H9 (cell line): ENCODE data around the gene SLC52A3. TPM values are rescaled to one million over a fixed set of nuclear protein-coding genes. Genes with fewer than 3 reads are reported as not detected.

ENCODE experiments used
- DNase-seq: peaks from one replicate; pipeline ENCODE4 v3.0.0-alpha.2; 2017
- H2AFZ ChIP-seq: one replicate; pipeline ENCODE4 v1.6.1; 2013; ENCODE audit warnings: mild to moderate bottlenecking, low read length, control low read depth, moderate library complexity
- H2AK5ac ChIP-seq: 2 replicates; pipeline ENCODE4 v1.6.1; 2013; ENCODE audit warnings: low read length, control low read depth, mixed read lengths; ENCODE audit not compliant: insufficient read length
- H2BK120ac ChIP-seq: one replicate; pipeline ENCODE4 v1.6.1; 2013; ENCODE audit warnings: low read depth, mild to moderate bottlenecking, low read length, control low read depth, inconsistent platforms; ENCODE audit not compliant: poor library complexity, severe bottlenecking
- H2BK12ac ChIP-seq: 2 replicates; pipeline ENCODE4 v1.6.1; 2013; ENCODE audit warnings: low read length, control low read depth, mixed read lengths, low read depth; ENCODE audit not compliant: insufficient read length
- H2BK15ac ChIP-seq: 2 replicates; pipeline ENCODE4 v1.6.1; 2013; ENCODE audit warnings: low read depth, low read length, control low read depth
- H2BK20ac ChIP-seq: one replicate; pipeline ENCODE4 v1.6.1; 2013; ENCODE audit warnings: low read depth, mild to moderate bottlenecking, low read length, control low read depth, inconsistent platforms; ENCODE audit not compliant: poor library complexity, severe bottlenecking
- H2BK5ac ChIP-seq: 2 replicates; pipeline ENCODE4 v1.6.1; 2013; ENCODE audit warnings: low read length, control low read depth, mixed read lengths; ENCODE audit not compliant: insufficient read length
- H3K14ac ChIP-seq: 2 replicates; pipeline ENCODE4 v1.6.1; 2013; ENCODE audit warnings: low read length, control low read depth; ENCODE audit not compliant: insufficient read depth
- H3K18ac ChIP-seq: 2 replicates; pipeline ENCODE4 v1.6.1; 2013; ENCODE audit warnings: low read depth, mild to moderate bottlenecking, mixed read lengths, low read length, control low read depth; ENCODE audit not compliant: insufficient read length
- H3K23ac ChIP-seq: 2 replicates; pipeline ENCODE4 v1.6.1; 2013; ENCODE audit warnings: low read length, control low read depth, mixed read lengths, low read depth; ENCODE audit not compliant: insufficient read length
- H3K23me2 ChIP-seq: 2 replicates; pipeline ENCODE4 v1.6.1; 2013; ENCODE audit warnings: low read depth, mild to moderate bottlenecking, mixed read lengths, low read length, control low read depth; ENCODE audit not compliant: insufficient read length, poor library complexity, severe bottlenecking
- H3K27ac ChIP-seq: 2 replicates; pipeline ENCODE4 v1.5.1; 2013; ENCODE audit warnings: low read length, control low read depth, mixed read lengths, low read depth; ENCODE audit not compliant: insufficient read length
- H3K27me3 ChIP-seq: 2 replicates; pipeline ENCODE4 v1.6.1; 2013; ENCODE audit warnings: low read length, control low read depth, inconsistent platforms; ENCODE audit not compliant: insufficient read depth
- H3K4ac ChIP-seq: 2 replicates; pipeline ENCODE4 v1.6.1; 2013; ENCODE audit warnings: low read depth, mild to moderate bottlenecking, control low read depth, inconsistent platforms, low read length, moderate library complexity
- H3K4me1 ChIP-seq: 2 replicates; pipeline ENCODE4 v1.6.1; 2013; ENCODE audit warnings: low read length, control low read depth, inconsistent platforms; ENCODE audit not compliant: insufficient read depth
- H3K4me2 ChIP-seq: 2 replicates; pipeline ENCODE4 v1.6.1; 2013; ENCODE audit warnings: low read length, control low read depth, mixed read lengths; ENCODE audit not compliant: insufficient read length, insufficient read depth
- H3K56ac ChIP-seq: 2 replicates; pipeline ENCODE4 v1.6.1; 2013; ENCODE audit warnings: low read depth, mild to moderate bottlenecking, mixed read lengths, low read length, control low read depth; ENCODE audit not compliant: insufficient read length
- H3K79me1 ChIP-seq: 2 replicates; pipeline ENCODE4 v1.6.1; 2013; ENCODE audit warnings: low read depth, mild to moderate bottlenecking, moderate library complexity, low read length, control low read depth, inconsistent platforms; ENCODE audit not compliant: insufficient read depth, poor library complexity, severe bottlenecking
- H3K79me2 ChIP-seq: 2 replicates; pipeline ENCODE4 v1.6.1; 2013; ENCODE audit warnings: low read length, control low read depth, inconsistent platforms; ENCODE audit not compliant: insufficient read depth
- H3K9ac ChIP-seq: 2 replicates; pipeline ENCODE4 v1.6.1; 2013; ENCODE audit warnings: low read length, control low read depth, mixed read lengths; ENCODE audit not compliant: insufficient read length; ENCODE audit errors: extremely low read depth
- H3K9me3 ChIP-seq: one replicate; pipeline ENCODE4 v1.6.1; 2013; ENCODE audit warnings: low read depth, low read length, inconsistent platforms; ENCODE audit not compliant: control insufficient read depth
- H3T11ph ChIP-seq: one replicate; pipeline ENCODE4 v1.6.1; 2013; ENCODE audit warnings: mild to moderate bottlenecking, low read length, control low read depth, inconsistent platforms
- H4K20me1 ChIP-seq: one replicate; pipeline ENCODE4 v1.6.1; 2013; ENCODE audit not compliant: control insufficient read depth, insufficient read length, insufficient read depth
- H4K5ac ChIP-seq: 2 replicates; pipeline ENCODE4 v1.6.1; 2013; ENCODE audit warnings: low read depth, mild to moderate bottlenecking, mixed read lengths, low read length, control low read depth; ENCODE audit not compliant: insufficient read length
- H4K8ac ChIP-seq: replicated peaks from 2 replicates; pipeline ENCODE4 v1.6.1; 2013; ENCODE audit warnings: low read length, control low read depth, mixed read lengths, low read depth; ENCODE audit not compliant: insufficient read length
- H4K91ac ChIP-seq: 2 replicates; pipeline ENCODE4 v1.6.1; 2013; ENCODE audit warnings: low read depth, mild to moderate bottlenecking, moderate library complexity, mixed read lengths, low read length, control low read depth; ENCODE audit not compliant: insufficient read length
- H3K27ac Mint-ChIP-seq, 3 experiments: 2 replicates in 2 of 3; 3 replicates in 1 of 3; pipeline ENCODE4 v1.8.0; 2020 to 2021; ENCODE audit warnings: mixed read lengths in 3 of 3, mild to moderate bottlenecking in 1 of 3, moderate library complexity in 1 of 3
- H3K27me3 Mint-ChIP-seq: 2 replicates; pipeline ENCODE4 v1.8.0; 2021; ENCODE audit warnings: low read depth, mild to moderate bottlenecking, moderate library complexity, mixed read lengths
- H3K36me3 Mint-ChIP-seq, 3 experiments: 2 replicates in 2 of 3; 3 replicates in 1 of 3; pipeline ENCODE4 v1.8.0; 2020 to 2021; ENCODE audit warnings: low read depth in 3 of 3, mixed read lengths in 3 of 3; ENCODE audit not compliant: insufficient read depth in 1 of 3
- H3K4me1 Mint-ChIP-seq, 2 experiments: 2 replicates each; pipeline ENCODE4 v1.8.0; 2020; ENCODE audit warnings: mixed read lengths in 2 of 2
- H3K4me3 Mint-ChIP-seq, 2 experiments: 2 replicates in 1 of 2; 3 replicates in 1 of 2; pipeline ENCODE4 v1.8.0; 2020 to 2021; ENCODE audit warnings: mild to moderate bottlenecking in 2 of 2, mixed read lengths in 2 of 2, moderate library complexity in 1 of 2
- H3K9me3 Mint-ChIP-seq, 2 experiments: 2 replicates in 1 of 2; 3 replicates in 1 of 2; pipeline ENCODE4 v1.8.0; 2020; ENCODE audit warnings: mild to moderate bottlenecking in 2 of 2, mixed read lengths in 2 of 2, moderate library complexity in 1 of 2
- WGBS: extraction: QIAGEN DNeasy Blood & Tissue Kit; methylation state at CpG from one replicate; pipeline ENCODE4 v1.1.7; 2013; ENCODE audit warnings: missing lambda C conversion rate, low lambda C conversion rate, mixed read lengths; ENCODE audit not compliant: insufficient read length; ENCODE audit errors: extremely low coverage; 5-methylcytosine and 5-hydroxymethylcytosine counted together
- total RNA-seq: library from RNA; stranded (reverse); gene quantifications from 2 replicates; pipeline ENCODE4 v1.2.1, GENCODE V29; 2021
- TF ChIP-seq, protein P1 (sequence below): fragments of 200-600 bp; sonication (generic); conservative IDR thresholded peaks from 3 replicates; pipeline ENCODE4 v1.8.0; 2021; ENCODE audit warnings: antibody characterized with exemption, mild to moderate bottlenecking

The SLC52A3 gene
- total RNA-seq, 1 experiment from 2014 or later = 3.3 TPM

DNA sequence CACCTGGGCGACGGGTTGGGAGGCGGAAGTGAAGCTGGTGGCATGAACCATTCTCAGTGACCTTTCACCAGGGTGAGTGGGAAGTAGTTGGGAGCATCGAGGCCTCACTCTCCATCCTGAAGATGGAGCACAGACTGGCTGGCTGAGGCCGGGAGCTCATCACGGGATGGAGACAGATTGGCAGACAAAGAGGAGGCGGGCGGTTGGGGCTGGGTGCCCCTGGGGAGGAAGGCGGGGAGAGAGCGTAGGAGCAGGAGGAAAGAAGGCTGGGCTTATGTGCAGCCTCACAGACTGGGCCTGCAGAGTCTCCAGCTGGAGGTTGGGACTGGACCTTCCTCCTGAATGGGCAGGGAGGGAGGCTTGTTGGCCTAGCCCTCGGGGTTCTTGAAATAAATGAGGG is 48.5 kb downstream of the SLC52A3 start:
- no peaks in the 10 kb centered on the region; the same call in 1 of the 2 replicates for H3K27me3 ChIP-seq
- H4K91ac ChIP-seq = no peak overlapping the region
- H3T11ph ChIP-seq = no peak overlapping the region
- H3K23me2 ChIP-seq = no peaks in the 10 kb centered on the region
- H2BK12ac ChIP-seq = no peak overlapping the region
- no peak overlapping the region for H3K18ac ChIP-seq
- no peak overlapping the region for H3K14ac ChIP-seq
- Mint-ChIP-seq H3K4me3 (no peak overlapping the region), H3K27me3 (peaks cover 34% of the 10 kb centered on the region), H3K4me1 (peaks cover 14 to 21% of the 10 kb centered on the region in 2 experiments), H3K36me3 (no peaks in the 10 kb centered on the region; a peak in 1 of 7 replicates), H3K27ac (no peak overlapping the region), H3K9me3 (no peaks in the 10 kb centered on the region; a peak in 1 of 5 replicates)
- no peak overlapping the region for H2BK5ac ChIP-seq
- no peak overlapping the region for H2AFZ ChIP-seq
- H4K20me1 ChIP-seq = no peaks in the 10 kb centered on the region
- no peak overlapping the region for H4K8ac ChIP-seq
- no CpG with 5 or more reads among the region's 11 CpGs for WGBS
- no peak overlapping the region for H2AK5ac ChIP-seq
- no peak overlapping the region for H3K27ac ChIP-seq
- TF ChIP-seq, protein P1, sequence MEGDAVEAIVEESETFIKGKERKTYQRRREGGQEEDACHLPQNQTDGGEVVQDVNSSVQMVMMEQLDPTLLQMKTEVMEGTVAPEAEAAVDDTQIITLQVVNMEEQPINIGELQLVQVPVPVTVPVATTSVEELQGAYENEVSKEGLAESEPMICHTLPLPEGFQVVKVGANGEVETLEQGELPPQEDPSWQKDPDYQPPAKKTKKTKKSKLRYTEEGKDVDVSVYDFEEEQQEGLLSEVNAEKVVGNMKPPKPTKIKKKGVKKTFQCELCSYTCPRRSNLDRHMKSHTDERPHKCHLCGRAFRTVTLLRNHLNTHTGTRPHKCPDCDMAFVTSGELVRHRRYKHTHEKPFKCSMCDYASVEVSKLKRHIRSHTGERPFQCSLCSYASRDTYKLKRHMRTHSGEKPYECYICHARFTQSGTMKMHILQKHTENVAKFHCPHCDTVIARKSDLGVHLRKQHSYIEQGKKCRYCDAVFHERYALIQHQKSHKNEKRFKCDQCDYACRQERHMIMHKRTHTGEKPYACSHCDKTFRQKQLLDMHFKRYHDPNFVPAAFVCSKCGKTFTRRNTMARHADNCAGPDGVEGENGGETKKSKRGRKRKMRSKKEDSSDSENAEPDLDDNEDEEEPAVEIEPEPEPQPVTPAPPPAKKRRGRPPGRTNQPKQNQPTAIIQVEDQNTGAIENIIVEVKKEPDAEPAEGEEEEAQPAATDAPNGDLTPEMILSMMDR = no peak
- H2BK20ac ChIP-seq = no peak overlapping the region
- H3K9ac ChIP-seq = no peak overlapping the region
- no peak overlapping the region for H4K5ac ChIP-seq
- peaks cover 3% of the 10 kb centered on the region; the same call in 1 of the 2 replicates for H3K4me1 ChIP-seq
- no peak overlapping the region for H2BK120ac ChIP-seq
- H3K79me1 ChIP-seq = no peaks in the 10 kb centered on the region
- no peak for DNase-seq
- no peak overlapping the region for H2BK15ac ChIP-seq
- H3K79me2 ChIP-seq = no peaks in the 10 kb centered on the region
- H3K4ac ChIP-seq = no peak overlapping the region
- no peak overlapping the region for H3K56ac ChIP-seq
- H3K4me2 ChIP-seq = no peak overlapping the region
- no peak overlapping the region for H3K23ac ChIP-seq
- H3K9me3 ChIP-seq = no peaks in the 10 kb centered on the region
